ENCODE data around the gene CYB5A.

DNA sequence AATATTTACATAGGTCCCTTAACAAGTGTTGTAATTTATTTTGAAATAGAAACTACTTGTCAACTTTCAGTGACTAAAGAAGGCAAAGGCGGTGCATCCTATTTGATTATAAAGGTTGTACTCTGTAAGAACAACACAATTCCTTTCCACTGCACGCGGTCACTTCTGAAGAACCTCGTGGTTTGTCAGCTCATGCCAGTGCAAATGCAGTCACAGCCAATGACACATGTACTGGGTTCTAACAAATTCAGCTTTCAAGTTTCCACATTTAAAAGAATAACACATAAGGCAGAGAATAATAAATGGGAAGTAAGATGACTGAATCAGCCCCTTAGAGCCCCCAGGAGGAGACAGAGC lies 39.7 kb downstream of the CYB5A start:
- TF ChIP-seq, protein P1, sequence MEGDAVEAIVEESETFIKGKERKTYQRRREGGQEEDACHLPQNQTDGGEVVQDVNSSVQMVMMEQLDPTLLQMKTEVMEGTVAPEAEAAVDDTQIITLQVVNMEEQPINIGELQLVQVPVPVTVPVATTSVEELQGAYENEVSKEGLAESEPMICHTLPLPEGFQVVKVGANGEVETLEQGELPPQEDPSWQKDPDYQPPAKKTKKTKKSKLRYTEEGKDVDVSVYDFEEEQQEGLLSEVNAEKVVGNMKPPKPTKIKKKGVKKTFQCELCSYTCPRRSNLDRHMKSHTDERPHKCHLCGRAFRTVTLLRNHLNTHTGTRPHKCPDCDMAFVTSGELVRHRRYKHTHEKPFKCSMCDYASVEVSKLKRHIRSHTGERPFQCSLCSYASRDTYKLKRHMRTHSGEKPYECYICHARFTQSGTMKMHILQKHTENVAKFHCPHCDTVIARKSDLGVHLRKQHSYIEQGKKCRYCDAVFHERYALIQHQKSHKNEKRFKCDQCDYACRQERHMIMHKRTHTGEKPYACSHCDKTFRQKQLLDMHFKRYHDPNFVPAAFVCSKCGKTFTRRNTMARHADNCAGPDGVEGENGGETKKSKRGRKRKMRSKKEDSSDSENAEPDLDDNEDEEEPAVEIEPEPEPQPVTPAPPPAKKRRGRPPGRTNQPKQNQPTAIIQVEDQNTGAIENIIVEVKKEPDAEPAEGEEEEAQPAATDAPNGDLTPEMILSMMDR (IDR thresholded peaks at IDR 0.05; ENCODE audit: poor library complexity): no peak
- TF ChIP-seq EZH2 (IDR thresholded peaks at IDR 0.05; ENCODE audit: borderline replicate concordance): no peak

All from hepatocyte (in vitro differentiated cells).